NCI-H510A (cell line): ENCODE data around the gene KIF26B.
"Not testable (repeated sequence)": the region's sequence is repeated elsewhere in the genome, so short reads cannot be mapped to it uniquely, and the experiment has no call there.

Source experiments
- DNase-seq: peaks from one replicate; lab custom pipeline; 2025; lab: John Stamatoyannopoulos, UW

The KIF26B gene

GRCh38 chr1:245323765-245324164, 169.0 kb downstream of the KIF26B start:
- not testable (repeated sequence) for DNase-seq

- DNase-seq, result no peak
Observed at GRCh38 chr1:245325922-245326795, 171.4 kb downstream of the KIF26B start.

GRCh38 chr1:245327360-245327759, 172.6 kb downstream of the KIF26B start:
- DNase-seq, result no peak

- DNase-seq, result no peak
Observed at GRCh38 chr1:245327842-245328241, 173.1 kb downstream of the KIF26B start.

GRCh38 chr1:245330951-245331350, 176.2 kb downstream of the KIF26B start:
- no peak for DNase-seq

GRCh38 chr1:245332085-245332484, 177.3 kb downstream of the KIF26B start:
- DNase-seq, result no peak

- DNase-seq, result no peak
Observed at GRCh38 chr1:245332513-245332912, 177.7 kb downstream of the KIF26B start.

- no peak for DNase-seq
Observed at GRCh38 chr1:245334235-245334634, 179.4 kb downstream of the KIF26B start.

GRCh38 chr1:245334827-245335490, 180.2 kb downstream of the KIF26B start:
- DNase-seq, result no peak

GRCh38 chr1:245335684-245336083, 180.9 kb downstream of the KIF26B start:
- DNase-seq, result not testable (repeated sequence)

GRCh38 chr1:245336149-245336983, 181.6 kb downstream of the KIF26B start:
- no peak for DNase-seq

- not testable (repeated sequence) for DNase-seq
Observed at GRCh38 chr1:245336984-245337355, 182.2 kb downstream of the KIF26B start.

GRCh38 chr1:245337829-245338484, 183.2 kb downstream of the KIF26B start:
- no peak for DNase-seq

- no peak for DNase-seq
Observed at GRCh38 chr1:245338485-245338877, 183.7 kb downstream of the KIF26B start.

GRCh38 chr1:245341743-245342142, 187.0 kb downstream of the KIF26B start:
- DNase-seq, result no peak

- no peak for DNase-seq
Observed at GRCh38 chr1:245345191-245345884, 190.6 kb downstream of the KIF26B start.

- DNase-seq, result no peak
Observed at GRCh38 chr1:245348626-245349025, 193.8 kb downstream of the KIF26B start.

GRCh38 chr1:245353411-245353810, 198.6 kb downstream of the KIF26B start:
- no peak for DNase-seq

- no peak for DNase-seq
Observed at GRCh38 chr1:245353915-245354775, 199.4 kb downstream of the KIF26B start.
